MCF 10A (cell line): ENCODE measurements around the gene RIMS3. TPM values are rescaled to one million over a fixed set of nuclear protein-coding genes. Genes with fewer than 3 reads are reported as not detected.
A peak's percentile ranks its signal among the peaks of the same experiment; 100 is the strongest.

ENCODE experiments used
- Bru-seq: library from RNA; stranded (reverse); fragments of 400-500 nt; gene quantifications from one replicate; lab custom pipeline; 2021; lab: Mats Ljungman, UMichigan
- BruChase-seq, 2 experiments: library from RNA; stranded (reverse); fragments of 400-500 nt; gene quantifications; one replicate each; lab custom pipeline; 2021; lab: Mats Ljungman, UMichigan
- BruUV-seq: library from RNA; stranded (reverse); fragments of 400-500 nt; replicated peaks from 2 replicates; lab custom pipeline; 2021; lab: Mats Ljungman, UMichigan
- CTCF ChIA-PET: fragments of 300-600 bp; sonication (Branson Sonifier 250); formaldehyde crosslinking; extraction: SDS; loops from one replicate; lab custom pipeline; 2021; ENCODE audit warnings: antibody characterized with exemption, inconsistent platforms; lab: Yijun Ruan, JAX
- POLR2A ChIA-PET: fragments of 300-600, 350-650 bp; sonication (Branson Sonifier 250); formaldehyde crosslinking; extraction: SDS; loops from one replicate; lab custom pipeline; 2020; ENCODE audit warnings: antibody characterized with exemption, inconsistent platforms; lab: Yijun Ruan, JAX
- DNase-seq: peaks from one replicate; pipeline ENCODE4 v3.0.0-alpha.2; 2018; ENCODE audit not compliant: unreplicated experiment
- H3K27ac Mint-ChIP-seq: one replicate; pipeline ENCODE4 v1.8.0; 2022; ENCODE audit warnings: mild to moderate bottlenecking, low read depth, mixed read lengths; ENCODE audit not compliant: unreplicated experiment
- H3K27me3 Mint-ChIP-seq: one replicate; pipeline ENCODE4 v1.8.0; 2022; ENCODE audit warnings: mixed read lengths; ENCODE audit not compliant: insufficient read depth, unreplicated experiment
- H3K36me3 Mint-ChIP-seq: one replicate; pipeline ENCODE4 v1.8.0; 2022; ENCODE audit warnings: mild to moderate bottlenecking, moderate library complexity, mixed read lengths; ENCODE audit not compliant: insufficient read depth, unreplicated experiment
- H3K4me1 Mint-ChIP-seq: one replicate; pipeline ENCODE4 v1.8.0; 2022; ENCODE audit warnings: mixed read lengths; ENCODE audit not compliant: insufficient read depth, unreplicated experiment
- H3K4me3 Mint-ChIP-seq: one replicate; pipeline ENCODE4 v1.8.0; 2022; ENCODE audit warnings: mild to moderate bottlenecking, moderate library complexity, mixed read lengths; ENCODE audit not compliant: unreplicated experiment
- H3K9me3 Mint-ChIP-seq: one replicate; pipeline ENCODE4 v1.8.0; 2022; ENCODE audit warnings: mixed read lengths; ENCODE audit not compliant: unreplicated experiment
- CTCF ChIP-seq: fragments of 200-600 bp; IDR thresholded peaks from one replicate; pipeline ENCODE4 v1.8.0; 2022; ENCODE audit warnings: antibody characterized with exemption, mild to moderate bottlenecking; ENCODE audit not compliant: unreplicated experiment
- intact Hi-C: fragments of 100-400 bp; cut with micrococcal nuclease; formaldehyde crosslinking; loops from 2 replicates; pipeline ENCODE4 v1.14.1; 2022
- long read RNA-seq: library from polyadenylated mRNA; stranded (forward); transcript quantifications from one replicate; pipeline ENCODE4 v2.0.0, GENCODE V29; 2022
- total RNA-seq: library from RNA; stranded (reverse); gene quantifications from 2 replicates; pipeline ENCODE4 v1.2.3, GENCODE V29; 2022

Gene RIMS3
- total RNA-seq (0.29 and 0.58 TPM in 2 replicates), Bru-seq, nascent RNA (percentile 17 among the genes with signal in this experiment), BruChase-seq, experiment 1, labeled RNA remaining after a 6-hour chase (percentile 20 among the genes with signal in this experiment), BruChase-seq, experiment 2, labeled RNA remaining after a 2-hour chase (percentile 19 among the genes with signal in this experiment)
- long read RNA-seq, partial matches to known transcripts: 0 of 1 reads
- long read RNA-seq, other reads (novel, unspliced or antisense): 1 of 1 reads

- intact Hi-C loops: loop anchor here (5.0 to 10.0 kb wide), 2 partner anchors 133 to 521 kb away; partner anchors contain the start of gene ZNF684
- CTCF ChIA-PET: interaction anchor here (0.6 to 0.8 kb wide), 3 partner anchors 102 to 534 kb away, joined by 3 to 4 read pairs (median 3); no protein-coding TSS in a partner anchor
- H3K4me3 Mint-ChIP-seq: peak within 1 kb of the TSS; percentile 66
Observed at GRCh38 chr1:40665335-40666171, at the start of gene RIMS3. RIMS3 (minus strand) TSS chr1:40665682; CDS start chr1:40641925, 23,757 bp downstream.

GRCh38 chr1:40712997-40713396 is 47.5 kb upstream of the RIMS3 start:
- H3K27ac Mint-ChIP-seq: peak overlapping the region; percentile 94
- peaks cover 21% of the 10 kb centered on the region for H3K36me3 Mint-ChIP-seq
- H3K27me3 Mint-ChIP-seq: no peaks in the 10 kb centered on the region
- CTCF ChIA-PET: interaction anchor here (2.0 kb wide), 1 partner anchor 10 kb away, joined by 7 read pairs; no protein-coding TSS in a partner anchor
- no TSS peak for BruUV-seq
- intact Hi-C loops: no loop called here
- no peak for DNase-seq
- H3K4me1 Mint-ChIP-seq: peaks cover 36% of the 10 kb centered on the region
- POLR2A ChIA-PET: interaction anchor here (1.0 to 19.5 kb wide), 4 partner anchors 9 to 116 kb away, joined by 3 to 633 read pairs (median 47); partner anchors contain the start of gene NFYC
- H3K9me3 Mint-ChIP-seq: no peaks in the 10 kb centered on the region
- TF ChIP-seq CTCF: no peak
- H3K4me3 Mint-ChIP-seq: no peak overlapping the region

More at GRCh38 chr1:40665335-40666171, at the start of gene RIMS3:
- Mint-ChIP-seq H3K36me3 (no peaks in the 10 kb centered on the region), H3K4me1 (peaks cover 18% of the 10 kb centered on the region), H3K27ac (no peak within 1 kb of the TSS), H3K9me3 (no peaks in the 10 kb centered on the region), H3K27me3 (no peaks in the 10 kb centered on the region)
- no peak for TF ChIP-seq CTCF
- no TSS peak for BruUV-seq
- POLR2A ChIA-PET: interaction anchor here (0.9 to 1.6 kb wide), 2 partner anchors 26 to 46 kb away, joined by 3 to 8 read pairs; partner anchors contain the start of gene NFYC
- peak; percentile 67 for DNase-seq

GRCh38 chr1:40712405-40712944 is 47.0 kb upstream of the RIMS3 start:
- DNase-seq: no peak
- intact Hi-C loops: no loop called here
- Mint-ChIP-seq H3K27me3 (no peaks in the 10 kb centered on the region), H3K4me3 (peak overlapping the region; percentile 97), H3K27ac (peak overlapping the region; percentile 94), H3K36me3 (peaks cover 21% of the 10 kb centered on the region), H3K9me3 (no peaks in the 10 kb centered on the region), H3K4me1 (peaks cover 36% of the 10 kb centered on the region)
- no TSS peak for BruUV-seq
- POLR2A ChIA-PET: interaction anchor here (0.6 to 19.5 kb wide), 9 partner anchors 9 to 504 kb away, joined by 3 to 633 read pairs (median 4); partner anchors contain the start of genes NFYC and ZNF684
- TF ChIP-seq CTCF: no peak
- CTCF ChIA-PET: interaction anchor here (1.2 kb wide), 1 partner anchor 41 kb away, joined by 3 read pairs; no protein-coding TSS in a partner anchor
